HepG2 (cell line): ENCODE results near the gene ANAPC2. TPM values are rescaled to one million over a fixed set of nuclear protein-coding genes. Genes with fewer than 3 reads are reported as not detected.

Source experiments
- BORCS8-MEF2B ChIP-seq: sonication (generic); formaldehyde crosslinking; IDR thresholded peaks from 2 replicates; pipeline ENCODE4 v1.8.0; 2022; ENCODE audit warnings: mild to moderate bottlenecking, missing genetic modification reagents
- CHCHD3 ChIP-seq: sonication (generic); formaldehyde crosslinking; IDR thresholded peaks from 2 replicates; pipeline ENCODE4 v1.8.0; 2022; ENCODE audit warnings: mild to moderate bottlenecking, missing genetic modification reagents, moderate library complexity
- HNRNPK ChIP-seq: fragments of 200-400 bp; formaldehyde crosslinking; IDR thresholded peaks from 2 replicates; pipeline ENCODE4 v1.6.1; 2018; ENCODE audit warnings: low read length, low read depth, moderate library complexity, mild to moderate bottlenecking; ENCODE audit not compliant: poor library complexity, severe bottlenecking
- KLF15 ChIP-seq: sonication (generic); formaldehyde crosslinking; IDR thresholded peaks from 2 replicates; pipeline ENCODE4 v1.8.1; 2023; ENCODE audit warnings: borderline replicate concordance, mild to moderate bottlenecking, inconsistent platforms, missing genetic modification reagents, mixed read lengths
- MTA1 ChIP-seq: sonication (generic); formaldehyde crosslinking; IDR thresholded peaks from 2 replicates; pipeline ENCODE4 v1.4.0; 2020; ENCODE audit warnings: missing genetic modification reagents, mild to moderate bottlenecking, borderline replicate concordance
- POGZ ChIP-seq: sonication (generic); formaldehyde crosslinking; IDR thresholded peaks from 2 replicates; pipeline ENCODE4 v1.4.0; 2020; ENCODE audit warnings: mild to moderate bottlenecking, missing genetic modification reagents
- PRMT3 ChIP-seq: sonication (generic); formaldehyde crosslinking; IDR thresholded peaks from 2 replicates; pipeline ENCODE4 v1.8.1; 2022; ENCODE audit warnings: low read depth, mild to moderate bottlenecking, moderate library complexity, missing genetic modification reagents, borderline replicate concordance
- RBAK ChIP-seq: sonication (generic); formaldehyde crosslinking; IDR thresholded peaks from 2 replicates; pipeline ENCODE4 v1.5.1; 2020; ENCODE audit warnings: mild to moderate bottlenecking, missing genetic modification reagents
- SKI ChIP-seq: fragments of 450-650 bp; IDR thresholded peaks from one replicate; pipeline ENCODE4 v1.6.1; 2018; ENCODE audit warnings: mild to moderate bottlenecking; ENCODE audit not compliant: partially characterized antibody
- ZBTB7B ChIP-seq: sonication (generic); formaldehyde crosslinking; IDR thresholded peaks from 2 replicates; pipeline ENCODE4 v1.4.0; 2020; ENCODE audit warnings: missing genetic modification reagents
- ZFP82 ChIP-seq: sonication (generic); formaldehyde crosslinking; IDR thresholded peaks from 2 replicates; pipeline ENCODE4 v1.5.1; 2020; ENCODE audit warnings: mild to moderate bottlenecking, missing genetic modification reagents, borderline replicate concordance
- ZNF292 ChIP-seq: sonication (generic); formaldehyde crosslinking; IDR thresholded peaks from 2 replicates; pipeline ENCODE4 v1.8.1; 2022; ENCODE audit warnings: mild to moderate bottlenecking, low read depth, missing genetic modification reagents, borderline replicate concordance
- ZNF441 ChIP-seq: sonication (generic); formaldehyde crosslinking; IDR thresholded peaks from 2 replicates; pipeline ENCODE4 v1.7.0; 2021; ENCODE audit warnings: missing genetic modification reagents, borderline replicate concordance
- ZNF484 ChIP-seq: sonication (generic); formaldehyde crosslinking; IDR thresholded peaks from 2 replicates; pipeline ENCODE4 v1.5.1; 2020; ENCODE audit warnings: mild to moderate bottlenecking, low read depth, missing genetic modification reagents, borderline replicate concordance
- ZNF572 ChIP-seq: sonication (generic); formaldehyde crosslinking; IDR thresholded peaks from 2 replicates; pipeline ENCODE4 v1.5.1; 2020; ENCODE audit warnings: mild to moderate bottlenecking, missing genetic modification reagents
- ZNF672 ChIP-seq: sonication (generic); formaldehyde crosslinking; IDR thresholded peaks from 2 replicates; pipeline ENCODE4 v1.8.1; 2022; ENCODE audit warnings: missing genetic modification reagents
- polyA plus RNA-seq, 8 experiments: library from polyadenylated mRNA; depleted of rRNA in 3 of 8; stranded (reverse) in 7 of 8; unstranded in 1 of 8; fragments of >200 nt; fragmentation: Illumina TruSeq in 4 of 8; extraction: Trizol in 4 of 8; gene quantifications; 2 replicates each; pipeline versions ENCODE4 v1.2.1 to v1.2.3, GENCODE V29; 2011 to 2016; ENCODE audit warnings: low read depth in 4 of 8, missing spikeins in 1 of 8, mixed read lengths in 1 of 8; ENCODE audit not compliant: insufficient read depth in 1 of 8
- total RNA-seq, 5 experiments: library from RNA; depleted of rRNA; stranded (reverse); fragments of >200 nt; fragmentation: Illumina TruSeq; extraction: Trizol; gene quantifications; 2 replicates each; pipeline ENCODE4 v1.2.3, GENCODE V29; 2016; ENCODE audit warnings: low read depth in 1 of 5
- TF ChIP-seq, protein P1 (sequence below): IDR thresholded peaks from 2 replicates; pipeline ENCODE4 v1.6.1; 2016
- TF ChIP-seq, protein P2 (sequence below): sonication (generic); formaldehyde crosslinking; IDR thresholded peaks from 2 replicates; pipeline ENCODE4 v1.4.0; 2020; ENCODE audit warnings: missing genetic modification reagents
- TF ChIP-seq, protein P3 (sequence below): sonication (generic); formaldehyde crosslinking; IDR thresholded peaks from 2 replicates; pipeline ENCODE4 v1.5.0; 2020; ENCODE audit warnings: mild to moderate bottlenecking, low read depth, missing genetic modification reagents, borderline replicate concordance
- TF ChIP-seq, protein P4 (sequence below): fragments of 450-650 bp; IDR thresholded peaks from 2 replicates; pipeline ENCODE4 v1.6.1; 2017; ENCODE audit warnings: mild to moderate bottlenecking
- TF ChIP-seq, protein P5 (sequence below): sonication (generic); formaldehyde crosslinking; IDR thresholded peaks from 2 replicates; pipeline ENCODE4 v1.4.0; 2020; ENCODE audit warnings: missing genetic modification reagents, mild to moderate bottlenecking, borderline replicate concordance

Gene ANAPC2
- total and polyA plus RNA-seq, 2 of the 13 experiments (the other 11 are each of a cell fraction or from before 2014, with no cell fraction given): 12.3 to 15.4 TPM

DNA sequence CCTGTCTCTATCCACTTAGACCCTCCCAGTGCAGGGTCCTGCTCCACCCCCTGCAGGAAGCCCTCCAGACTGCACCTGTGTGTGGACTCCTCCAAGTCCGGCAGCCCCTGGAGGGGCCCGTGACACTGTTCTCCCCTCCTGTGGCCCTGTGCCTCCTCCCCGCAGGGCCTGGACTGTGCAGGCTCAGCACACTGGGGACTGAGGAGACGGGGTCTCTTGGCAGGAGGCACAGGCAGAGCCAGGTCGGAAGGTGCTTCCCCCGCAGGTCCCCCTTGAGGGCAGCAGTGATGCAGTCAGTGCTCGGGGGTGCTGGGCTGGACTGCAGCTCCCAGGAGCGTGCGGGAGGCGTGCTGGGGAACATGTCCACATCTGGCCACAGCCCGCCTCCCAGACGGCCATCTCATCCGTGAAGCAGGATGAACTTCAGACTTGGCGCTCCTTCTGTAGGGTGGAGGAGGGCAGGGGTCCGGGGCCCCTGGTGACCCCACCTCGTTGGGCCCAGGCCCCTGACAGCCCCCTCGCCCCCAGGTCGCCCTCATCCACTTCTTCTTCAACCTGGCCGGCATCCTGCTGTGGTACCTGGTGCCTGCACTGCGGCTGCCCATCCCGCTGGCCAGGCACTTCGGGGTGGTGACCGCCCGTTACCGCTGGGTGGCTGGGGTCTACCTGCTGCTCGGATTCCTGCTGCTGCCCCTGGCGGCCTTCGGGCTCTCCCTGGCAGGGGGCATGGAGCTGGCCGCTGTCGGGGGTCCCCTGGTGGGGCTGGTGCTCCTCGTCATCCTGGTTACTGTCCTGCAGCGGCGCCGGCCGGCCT is 47.3 kb upstream of the ANAPC2 start (continued):
- 0 out of 2 replicates have a peak, but pooled peaks have one; percentile 19 for TF ChIP-seq ZNF572 (CRISPR knock-in tag)
- no peak for TF ChIP-seq PRMT3 (CRISPR knock-in tag)
- TF ChIP-seq, protein P1, sequence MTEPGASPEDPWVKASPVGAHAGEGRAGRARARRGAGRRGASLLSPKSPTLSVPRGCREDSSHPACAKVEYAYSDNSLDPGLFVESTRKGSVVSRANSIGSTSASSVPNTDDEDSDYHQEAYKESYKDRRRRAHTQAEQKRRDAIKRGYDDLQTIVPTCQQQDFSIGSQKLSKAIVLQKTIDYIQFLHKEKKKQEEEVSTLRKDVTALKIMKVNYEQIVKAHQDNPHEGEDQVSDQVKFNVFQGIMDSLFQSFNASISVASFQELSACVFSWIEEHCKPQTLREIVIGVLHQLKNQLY (CRISPR knock-in tag): peak; percentile 78; the same call in 1 of the 2 replicates
- TF ChIP-seq ZBTB7B (CRISPR knock-in tag): peak; percentile 62
- peak; percentile 23; the same call in 1 of the 2 replicates for TF ChIP-seq BORCS8-MEF2B (CRISPR knock-in tag)
- no peak for TF ChIP-seq KLF15 (CRISPR knock-in tag)
- no peak for TF ChIP-seq ZNF441
- TF ChIP-seq, protein P2, sequence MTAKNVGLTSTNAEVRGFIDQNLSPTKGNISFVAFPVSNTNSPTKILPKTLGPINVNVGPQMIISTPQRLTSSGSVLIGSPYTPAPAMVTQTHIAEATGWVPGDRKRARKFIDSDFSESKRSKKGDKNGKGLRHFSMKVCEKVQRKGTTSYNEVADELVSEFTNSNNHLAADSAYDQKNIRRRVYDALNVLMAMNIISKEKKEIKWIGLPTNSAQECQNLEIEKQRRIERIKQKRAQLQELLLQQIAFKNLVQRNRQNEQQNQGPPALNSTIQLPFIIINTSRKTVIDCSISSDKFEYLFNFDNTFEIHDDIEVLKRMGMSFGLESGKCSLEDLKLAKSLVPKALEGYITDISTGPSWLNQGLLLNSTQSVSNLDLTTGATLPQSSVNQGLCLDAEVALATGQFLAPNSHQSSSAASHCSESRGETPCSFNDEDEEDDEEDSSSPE (CRISPR knock-in tag): peak; percentile 55; the same call in 1 of the 2 replicates
- no peak for TF ChIP-seq ZNF672 (CRISPR knock-in tag)
- TF ChIP-seq RBAK (CRISPR knock-in tag): no peak
- TF ChIP-seq ZFP82: peak; percentile 75
- no peak for TF ChIP-seq HNRNPK
- TF ChIP-seq ZNF484 (CRISPR knock-in tag): no peak
- no peak for TF ChIP-seq ZNF292 (CRISPR knock-in tag)
- TF ChIP-seq, protein P3, sequence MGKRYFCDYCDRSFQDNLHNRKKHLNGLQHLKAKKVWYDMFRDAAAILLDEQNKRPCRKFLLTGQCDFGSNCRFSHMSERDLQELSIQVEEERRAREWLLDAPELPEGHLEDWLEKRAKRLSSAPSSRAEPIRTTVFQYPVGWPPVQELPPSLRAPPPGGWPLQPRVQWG: no peak
- no peak for TF ChIP-seq SKI
- TF ChIP-seq, protein P4, sequence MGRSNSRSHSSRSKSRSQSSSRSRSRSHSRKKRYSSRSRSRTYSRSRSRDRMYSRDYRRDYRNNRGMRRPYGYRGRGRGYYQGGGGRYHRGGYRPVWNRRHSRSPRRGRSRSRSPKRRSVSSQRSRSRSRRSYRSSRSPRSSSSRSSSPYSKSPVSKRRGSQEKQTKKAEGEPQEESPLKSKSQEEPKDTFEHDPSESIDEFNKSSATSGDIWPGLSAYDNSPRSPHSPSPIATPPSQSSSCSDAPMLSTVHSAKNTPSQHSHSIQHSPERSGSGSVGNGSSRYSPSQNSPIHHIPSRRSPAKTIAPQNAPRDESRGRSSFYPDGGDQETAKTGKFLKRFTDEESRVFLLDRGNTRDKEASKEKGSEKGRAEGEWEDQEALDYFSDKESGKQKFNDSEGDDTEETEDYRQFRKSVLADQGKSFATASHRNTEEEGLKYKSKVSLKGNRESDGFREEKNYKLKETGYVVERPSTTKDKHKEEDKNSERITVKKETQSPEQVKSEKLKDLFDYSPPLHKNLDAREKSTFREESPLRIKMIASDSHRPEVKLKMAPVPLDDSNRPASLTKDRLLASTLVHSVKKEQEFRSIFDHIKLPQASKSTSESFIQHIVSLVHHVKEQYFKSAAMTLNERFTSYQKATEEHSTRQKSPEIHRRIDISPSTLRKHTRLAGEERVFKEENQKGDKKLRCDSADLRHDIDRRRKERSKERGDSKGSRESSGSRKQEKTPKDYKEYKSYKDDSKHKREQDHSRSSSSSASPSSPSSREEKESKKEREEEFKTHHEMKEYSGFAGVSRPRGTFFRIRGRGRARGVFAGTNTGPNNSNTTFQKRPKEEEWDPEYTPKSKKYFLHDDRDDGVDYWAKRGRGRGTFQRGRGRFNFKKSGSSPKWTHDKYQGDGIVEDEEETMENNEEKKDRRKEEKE: no peak
- TF ChIP-seq CHCHD3 (CRISPR knock-in tag): no peak
- TF ChIP-seq, protein P5, sequence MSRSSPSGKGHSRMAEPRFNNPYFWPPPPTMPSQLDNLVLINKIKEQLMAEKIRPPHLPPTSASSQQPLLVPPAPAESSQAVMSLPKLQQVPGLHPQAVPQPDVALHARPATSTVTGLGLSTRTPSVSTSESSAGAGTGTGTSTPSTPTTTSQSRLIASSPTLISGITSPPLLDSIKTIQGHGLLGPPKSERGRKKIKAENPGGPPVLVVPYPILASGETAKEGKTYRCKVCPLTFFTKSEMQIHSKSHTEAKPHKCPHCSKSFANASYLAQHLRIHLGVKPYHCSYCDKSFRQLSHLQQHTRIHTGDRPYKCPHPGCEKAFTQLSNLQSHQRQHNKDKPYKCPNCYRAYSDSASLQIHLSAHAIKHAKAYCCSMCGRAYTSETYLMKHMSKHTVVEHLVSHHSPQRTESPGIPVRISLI (CRISPR knock-in tag): no peak
- TF ChIP-seq POGZ (CRISPR knock-in tag): no peak
- no peak for TF ChIP-seq MTA1 (CRISPR knock-in tag)
